CD4-positive, alpha-beta T cell (primary cell): ENCODE data around the gene MAL. TPM values are rescaled to one million over a fixed set of nuclear protein-coding genes. Genes with fewer than 3 reads are reported as not detected.

Experiments
- ATAC-seq: fragments of 200-7000 bp; cut with Tn5 transposase; one replicate; pipeline ENCODE4 v1.10.0; 2022; ENCODE audit warnings: mild to moderate bottlenecking; ENCODE audit not compliant: poor library complexity
- CTCF ChIA-PET: fragments of 350-600 bp; sonication (Branson Sonifier 250); formaldehyde crosslinking; loops from one replicate; lab custom pipeline; 2021; ENCODE audit warnings: antibody characterized with exemption, inconsistent platforms; lab: Charles Lee
- POLR2A ChIA-PET: fragments of 350-600 bp; sonication (Branson Sonifier 250); formaldehyde crosslinking; loops from one replicate; lab custom pipeline; 2021; ENCODE audit warnings: antibody characterized with exemption, inconsistent platforms; lab: Charles Lee
- DNase-seq, 14 experiments: peaks; one replicate each; pipeline ENCODE4 v3.0.0-alpha.2; 2013 to 2020; ENCODE audit warnings: mixed read lengths in 2 of 14
- H3K27ac ChIP-seq, 2 donors: one replicate each; pipeline versions ENCODE4 v1.5.1 to v1.7.0; 2013; ENCODE audit warnings: low read length in 2 of 2, low read depth in 1 of 2, mild to moderate bottlenecking in 1 of 2
- H3K27me3 ChIP-seq, 2 experiments: 1 replicate in 1 of 2; 2 replicates in 1 of 2; pipeline versions ENCODE4 v1.6.1 to v1.7.0; 2013; ENCODE audit warnings: low read length in 2 of 2, control low read depth in 1 of 2, mild to moderate bottlenecking in 1 of 2, moderate library complexity in 1 of 2; ENCODE audit not compliant: insufficient read depth in 2 of 2, control insufficient read depth in 1 of 2
- H3K36me3 ChIP-seq: one replicate; pipeline ENCODE4 v1.6.1; 2013; ENCODE audit warnings: low read length, control low read depth; ENCODE audit not compliant: insufficient read depth
- H3K4me1 ChIP-seq: one replicate; pipeline ENCODE4 v1.6.1; 2013; ENCODE audit warnings: low read length, control low read depth; ENCODE audit not compliant: insufficient read depth
- H3K4me3 ChIP-seq: one replicate; pipeline ENCODE4 v1.5.1; 2013; ENCODE audit warnings: mild to moderate bottlenecking, low read length, moderate library complexity
- H3K9me3 ChIP-seq, 2 experiments: 1 replicate in 1 of 2; 2 replicates in 1 of 2; pipeline versions ENCODE4 v1.6.1 to v1.7.0; 2013; ENCODE audit warnings: low read length in 2 of 2, mild to moderate bottlenecking in 2 of 2, control low read depth in 1 of 2, moderate library complexity in 1 of 2; ENCODE audit not compliant: control insufficient read depth in 1 of 2, insufficient read depth in 1 of 2
- H3K27ac Mint-ChIP-seq: one replicate; pipeline ENCODE4 v1.8.0; 2020; ENCODE audit warnings: mixed read lengths
- H3K27me3 Mint-ChIP-seq: one replicate; pipeline ENCODE4 v1.8.0; 2021; ENCODE audit warnings: mixed read lengths
- H3K36me3 Mint-ChIP-seq: one replicate; pipeline ENCODE4 v1.8.0; 2021; ENCODE audit warnings: low read depth, mixed read lengths
- H3K4me1 Mint-ChIP-seq: one replicate; pipeline ENCODE4 v1.8.0; 2021; ENCODE audit warnings: low read depth, mixed read lengths
- H3K4me3 Mint-ChIP-seq: one replicate; pipeline ENCODE4 v1.8.0; 2020; ENCODE audit warnings: mild to moderate bottlenecking, mixed read lengths
- H3K9me3 Mint-ChIP-seq: one replicate; pipeline ENCODE4 v1.8.0; 2020; ENCODE audit warnings: mixed read lengths
- CTCF ChIP-seq: fragments of 200-600 bp; IDR thresholded peaks from one replicate; pipeline ENCODE4 v1.8.0; 2022; ENCODE audit warnings: antibody characterized with exemption, mild to moderate bottlenecking
- intact Hi-C, 2 experiments: fragments of 100-400 bp; cut with DNase I in 1 of 2; cut with micrococcal nuclease in 1 of 2; formaldehyde crosslinking; loops; one replicate each; pipeline versions ENCODE4 v1.15.1 to v1.9.0; 2023 to 2025; cut with DNase I, micrococcal nuclease
- total RNA-seq, 174 experiments: library from RNA in 2 of 174; stranded (reverse) in 2 of 174; gene quantifications; one replicate each; pipeline ENCODE4 v1.2.3 and lab custom pipeline; 2021 to 2026

Gene MAL
- total RNA-seq, 2 experiments from 2014 or later: 101 to 102 TPM

GRCh38 chr2:95001701-95002100, 23.8 kb upstream of the MAL start:
- intact Hi-C loops: no loop called here
- DNase-seq (no peak), ATAC-seq (no peak)
- Histone ChIP-seq H3K27ac (no peak overlapping the region), H3K36me3 (no peaks in the 10 kb centered on the region), H3K27me3 (peaks cover 9 to 24% of the 10 kb centered on the region in 2 experiments), H3K9me3 (peaks cover 0 to 9% of the 10 kb centered on the region in 2 experiments), H3K4me1 (no peaks in the 10 kb centered on the region), H3K4me3 (no peak overlapping the region)
- Mint-ChIP-seq H3K27ac (no peak overlapping the region), H3K27me3 (peaks cover 37% of the 10 kb centered on the region), H3K4me3 (no peak overlapping the region), H3K36me3 (no peaks in the 10 kb centered on the region), H3K9me3 (no peaks in the 10 kb centered on the region), H3K4me1 (no peaks in the 10 kb centered on the region)
- POLR2A ChIA-PET: no interaction called here
- CTCF ChIA-PET: no interaction called here
- TF ChIP-seq CTCF: no peak

- peaks cover 6 to 17% of the 10 kb centered on the region in 2 experiments for H3K27me3 ChIP-seq
- POLR2A ChIA-PET: interaction anchor here (0.7 kb wide), 1 partner anchor 22 kb away, joined by 3 read pairs; no protein-coding TSS in a partner anchor
- H3K4me1 ChIP-seq: no peaks in the 10 kb centered on the region
- H3K9me3 ChIP-seq: peaks cover 0 to 8% of the 10 kb centered on the region in 2 experiments
- H3K36me3 ChIP-seq: no peaks in the 10 kb centered on the region
- intact Hi-C loops: no loop called here
- TF ChIP-seq CTCF: no peak
- Mint-ChIP-seq H3K27me3 (peaks cover 29% of the 10 kb centered on the region), H3K4me1 (no peaks in the 10 kb centered on the region), H3K36me3 (no peaks in the 10 kb centered on the region), H3K9me3 (no peaks in the 10 kb centered on the region), H3K4me3 (no peak overlapping the region), H3K27ac (no peak overlapping the region)
- no peak overlapping the region for H3K27ac ChIP-seq
- ATAC-seq: no peak
- DNase-seq: no peak
- CTCF ChIA-PET: interaction anchor here (1.7 kb wide), 1 partner anchor 113 kb away, joined by 3 read pairs; no protein-coding TSS in a partner anchor
- H3K4me3 ChIP-seq: no peak overlapping the region
These were observed 23.0 kb upstream of the MAL start for GRCh38 chr2:95002498-95002897.

GRCh38 chr2:95004287-95004686, 21.2 kb upstream of the MAL start:
- TF ChIP-seq CTCF: no peak
- Histone ChIP-seq H3K27me3 (peaks cover 2 to 3% of the 10 kb centered on the region in 2 experiments), H3K4me1 (no peaks in the 10 kb centered on the region), H3K9me3 (no peaks in the 10 kb centered on the region), H3K36me3 (no peaks in the 10 kb centered on the region), H3K4me3 (no peak overlapping the region), H3K27ac (no peak overlapping the region)
- ChIA-PET POLR2A (no interaction called here), CTCF (no interaction called here)
- Mint-ChIP-seq H3K36me3 (no peaks in the 10 kb centered on the region), H3K9me3 (no peaks in the 10 kb centered on the region), H3K4me3 (no peak overlapping the region), H3K4me1 (no peaks in the 10 kb centered on the region), H3K27me3 (peaks cover 16% of the 10 kb centered on the region), H3K27ac (no peak overlapping the region)
- ATAC-seq (no peak), DNase-seq (no peak)
- intact Hi-C loops: no loop called here
